Renal cortical epithelial cell (primary cell): Measurements from ENCODE around the gene FBXO9. TPM values are rescaled to one million over a fixed set of nuclear protein-coding genes. Genes with fewer than 3 reads are reported as not detected.

Source experiments
- DNase-seq: peaks from one replicate; pipeline ENCODE4 v3.0.0-alpha.2; 2011; ENCODE audit warnings: low read depth
- total RNA-seq: library from RNA; depleted of rRNA; stranded (reverse); fragments of >200 nt; gene quantifications from 2 replicates; pipeline ENCODE4 v1.2.3, GENCODE V29; 2014

FBXO9 gene
- total RNA-seq, 1 donor from 2014 or later = 58.4 TPM

- no peak for DNase-seq
Observed at GRCh38 chr6:53089948-53090347, 24.7 kb downstream of the FBXO9 start.

GRCh38 chr6:53090576-53090975 lies 25.4 kb downstream of the FBXO9 start:
- DNase-seq = no peak

GRCh38 chr6:53095270-53095669 lies 30.1 kb downstream of the FBXO9 start:
- DNase-seq = no peak

- DNase-seq = no peak
Observed at GRCh38 chr6:53095716-53096115, 30.5 kb downstream of the FBXO9 start.

- no peak for DNase-seq
Observed at GRCh38 chr6:53100561-53100960, 35.4 kb downstream of the FBXO9 start.

- DNase-seq = no peak
Observed at GRCh38 chr6:53101006-53101405, 35.8 kb downstream of the FBXO9 start.

- peak; percentile 49 for DNase-seq
Observed at GRCh38 chr6:53103993-53104675, 38.9 kb downstream of the FBXO9 start.

GRCh38 chr6:53104916-53105315 lies 39.7 kb downstream of the FBXO9 start:
- DNase-seq = no peak

- DNase-seq = peak; percentile 96
Observed at GRCh38 chr6:53107091-53107490, 41.9 kb downstream of the FBXO9 start.

- no peak for DNase-seq
Observed at GRCh38 chr6:53109612-53110011, 44.4 kb downstream of the FBXO9 start.

GRCh38 chr6:53111865-53112264 lies 46.7 kb downstream of the FBXO9 start:
- DNase-seq = no peak

- DNase-seq = peak; percentile 87
Observed at GRCh38 chr6:53112404-53112803, 47.2 kb downstream of the FBXO9 start.

- no peak for DNase-seq
Observed at GRCh38 chr6:53112871-53113270, 47.7 kb downstream of the FBXO9 start.

- no peak for DNase-seq
Observed at GRCh38 chr6:53113742-53114141, 48.5 kb downstream of the FBXO9 start.

GRCh38 chr6:53115113-53115512 lies 49.9 kb downstream of the FBXO9 start:
- no peak for DNase-seq

GRCh38 chr6:53115741-53116140 lies 50.5 kb downstream of the FBXO9 start:
- DNase-seq = no peak

- DNase-seq = peak; percentile 60
Observed at GRCh38 chr6:53119349-53119748, 54.1 kb downstream of the FBXO9 start.

- peak; percentile 68 for DNase-seq
Observed at GRCh38 chr6:53119772-53120409, 54.7 kb downstream of the FBXO9 start.

- DNase-seq = no peak
Observed at GRCh38 chr6:53124131-53124800, 59.1 kb downstream of the FBXO9 start.

- DNase-seq = no peak
Observed at GRCh38 chr6:53125276-53125675, 60.1 kb downstream of the FBXO9 start.

GRCh38 chr6:53128842-53129241 lies 63.6 kb downstream of the FBXO9 start:
- peak; percentile 96 for DNase-seq

GRCh38 chr6:53130569-53131290 lies 65.5 kb downstream of the FBXO9 start:
- no peak for DNase-seq
